Activated CD4-positive, alpha-beta T cell treated with anti-CD3 and anti-CD28 coated beads, Interleukin-2, amount 50 U/mL, for 24 hours (primary cell): ENCODE data around the gene KEL.
A peak's percentile ranks its signal among the peaks of the same experiment; 100 is the strongest.
"Not testable (repeated sequence)": the region's sequence is repeated elsewhere in the genome, so short reads cannot be mapped to it uniquely, and the experiment has no call there.

Source experiments
- DNase-seq, 2 donors: peaks; one replicate each; pipeline ENCODE4 v3.0.0-alpha.2; 2020; ENCODE audit warnings: low read depth in 1 of 2, low spot score in 1 of 2

Gene KEL

GRCh38 chr7:142961973-142962926, at the start of gene KEL:
KEL (minus strand) TSS chr7:142962363; CDS start chr7:142962206, 157 bp downstream.
- DNase-seq: no peak

- peak; percentile 71 to 74 for DNase-seq
These were observed 46.1 kb upstream of the KEL start for GRCh38 chr7:143008007-143008901.

DNA sequence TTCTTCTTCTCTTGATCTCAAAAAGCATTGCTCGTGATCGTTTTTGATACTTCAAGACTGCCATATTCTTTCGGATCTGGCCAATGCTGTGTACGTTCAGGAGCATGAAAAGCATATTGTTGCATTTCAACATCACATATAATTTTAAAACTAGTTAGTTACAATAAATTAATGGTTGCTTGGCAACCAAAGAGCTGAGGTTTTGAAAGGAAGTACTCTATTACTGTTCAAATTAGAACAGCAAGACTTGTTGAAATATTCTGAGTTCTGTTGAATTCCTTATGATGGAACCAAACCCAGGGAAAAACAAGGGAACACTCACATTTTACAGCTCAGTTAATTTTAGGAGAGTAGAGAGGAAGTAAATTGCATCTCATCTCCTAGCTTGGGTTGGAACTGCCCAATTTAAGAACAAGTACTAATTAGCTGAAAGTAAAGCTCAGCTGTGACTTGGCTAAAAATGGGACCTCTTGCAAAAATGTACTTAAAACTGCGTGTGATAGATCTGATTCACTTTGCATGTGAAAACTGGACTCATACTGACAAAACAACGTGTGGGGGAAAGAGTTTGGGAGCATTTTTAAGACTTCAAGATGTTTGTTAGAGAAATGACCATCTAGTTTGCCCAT, 43.6 kb upstream of the KEL start:
- DNase-seq: no peak

- DNase-seq: peak in 1 of 2 donors; percentile 43
These were observed 41.4 kb upstream of the KEL start for GRCh38 chr7:143003393-143004051.

DNA sequence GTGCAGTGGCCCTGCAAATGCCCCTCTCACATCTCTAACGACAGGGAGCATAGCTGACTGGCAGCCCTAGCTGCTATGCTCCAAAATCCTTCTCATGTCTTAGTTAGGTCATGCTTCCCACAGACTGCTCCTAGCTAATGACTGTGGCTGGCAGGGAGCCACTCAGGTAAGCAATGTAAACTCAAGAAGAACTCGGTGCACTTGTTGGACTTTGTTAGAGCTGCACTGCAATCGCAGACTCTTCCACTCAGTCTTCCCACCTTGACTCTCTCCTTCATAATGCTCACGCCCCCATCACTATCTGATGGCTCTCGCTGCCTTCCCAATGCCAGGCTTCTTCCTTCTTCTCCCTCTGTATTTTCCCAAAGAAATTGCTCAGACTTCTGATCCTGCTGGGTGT, 40.7 kb upstream of the KEL start:
- no peak for DNase-seq

GRCh38 chr7:143002106-143002505, 39.9 kb upstream of the KEL start:
- no peak for DNase-seq

- DNase-seq: no peak
These were observed 38.5 kb upstream of the KEL start for GRCh38 chr7:143000648-143001047.

DNA sequence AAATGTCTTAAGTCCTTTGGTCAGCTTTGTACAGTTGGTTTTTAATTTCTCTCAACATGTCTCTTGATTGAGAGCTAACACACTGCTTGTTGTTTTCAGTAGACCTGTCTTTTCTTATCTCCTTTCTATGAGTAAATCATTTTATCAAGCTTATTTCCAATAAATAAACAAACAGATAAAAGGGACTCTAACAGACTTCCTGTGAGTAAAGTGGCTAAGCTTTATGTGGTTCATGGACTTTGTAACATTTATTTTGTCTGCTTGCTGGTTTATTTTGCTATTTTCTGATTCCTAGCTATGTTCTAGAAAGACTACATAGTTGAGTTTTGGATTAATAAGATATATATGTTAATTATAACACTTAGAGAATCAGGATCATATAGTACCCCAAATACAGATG, 37.6 kb upstream of the KEL start:
- DNase-seq: no peak

GRCh38 chr7:142998966-142999365, 36.8 kb upstream of the KEL start:
- DNase-seq: no peak

DNA sequence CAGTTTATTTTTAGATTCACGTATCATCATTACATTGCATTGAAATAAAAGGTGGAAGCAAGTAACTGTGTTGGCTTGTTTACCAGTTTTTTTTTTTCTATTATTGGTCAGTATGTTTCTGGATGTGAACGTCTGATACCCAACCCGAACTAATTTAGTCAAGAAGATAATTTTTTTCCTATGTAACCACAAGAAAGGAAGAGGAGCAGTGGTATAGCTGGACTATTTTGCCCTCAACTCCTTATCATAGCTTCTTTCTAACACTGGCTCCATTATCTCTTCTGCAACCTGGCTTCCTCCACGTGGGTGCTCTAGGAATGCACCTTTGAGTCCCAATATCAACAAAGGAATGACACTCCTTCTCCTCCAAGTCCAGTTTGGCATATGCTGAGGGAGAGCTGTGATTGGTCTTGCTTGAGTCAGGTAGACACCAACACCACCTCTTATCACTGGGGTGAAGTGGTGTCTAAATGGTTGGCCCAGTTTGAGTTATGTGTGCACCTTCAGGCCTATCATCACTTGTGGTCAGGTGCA, 35.4 kb upstream of the KEL start:
- DNase-seq: no peak

DNA sequence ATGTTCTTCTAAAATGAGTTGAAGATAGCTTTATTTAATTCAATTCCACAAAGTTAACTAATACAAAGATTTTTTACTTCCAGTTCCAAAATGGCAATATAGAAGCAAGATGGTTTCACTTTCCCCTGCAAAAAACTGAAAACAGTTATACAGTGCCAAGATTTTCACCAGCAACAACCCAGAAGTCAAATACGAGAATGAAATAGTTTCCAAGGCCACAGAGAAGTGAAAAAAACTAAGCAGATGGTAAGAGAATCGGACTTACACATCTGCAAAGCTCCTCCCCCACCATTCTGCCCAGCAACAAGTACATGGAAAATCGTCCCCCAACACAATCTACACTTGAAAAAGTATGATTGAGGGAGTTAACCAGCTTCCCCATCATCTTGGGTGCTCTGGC, 30.3 kb upstream of the KEL start:
- no peak for DNase-seq

DNA sequence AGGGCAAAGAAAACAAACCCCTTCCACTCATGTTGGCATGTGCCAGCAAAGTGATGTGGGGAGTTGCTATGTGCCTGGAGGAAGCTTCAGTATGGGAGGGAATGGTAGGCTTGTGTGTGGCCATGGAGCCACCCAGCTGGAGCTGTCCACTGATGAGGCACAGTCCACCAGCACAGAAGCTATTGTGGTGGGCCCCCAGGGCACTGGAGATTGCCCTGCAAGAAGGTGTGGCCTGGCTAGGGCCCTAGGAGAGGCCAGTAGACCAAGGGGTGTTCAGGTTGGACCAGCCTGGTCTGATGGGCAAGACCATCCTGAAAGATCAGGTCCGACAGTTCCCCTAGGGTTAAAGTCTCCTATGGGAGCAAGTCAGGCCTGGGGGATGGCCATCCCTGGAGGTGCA, 22.1 kb upstream of the KEL start:
- no peak for DNase-seq

DNA sequence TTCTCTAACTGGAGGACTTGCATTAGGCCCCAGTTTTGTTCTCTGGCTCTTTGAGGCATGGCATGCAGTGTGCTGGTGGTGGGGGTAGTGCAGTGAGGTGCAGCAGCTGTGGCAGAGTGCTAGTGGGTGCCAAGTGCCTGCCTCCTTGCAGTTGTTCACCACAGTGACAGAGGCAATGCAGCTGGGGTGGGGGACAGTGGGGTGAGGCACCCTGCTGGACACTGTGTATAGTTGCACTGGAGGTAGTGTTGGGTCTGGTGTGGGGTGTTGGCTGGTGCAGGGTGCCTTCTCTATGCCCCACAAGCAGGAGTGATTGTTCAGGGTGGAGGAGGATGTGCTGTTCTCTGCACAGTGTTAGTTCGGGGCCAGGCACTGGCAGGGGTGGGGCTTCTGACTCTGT, 21.7 kb upstream of the KEL start:
- no peak for DNase-seq

- DNase-seq: not testable (repeated sequence)
These were observed 16.2 kb upstream of the KEL start for GRCh38 chr7:142978402-142978801.

- DNase-seq: no peak
These were observed 12.5 kb upstream of the KEL start for GRCh38 chr7:142974626-142975025.

- DNase-seq: no peak
These were observed 7.0 kb upstream of the KEL start for GRCh38 chr7:142969183-142969582.

- DNase-seq: no peak
These were observed 6.1 kb upstream of the KEL start for GRCh38 chr7:142968229-142968628.

DNA sequence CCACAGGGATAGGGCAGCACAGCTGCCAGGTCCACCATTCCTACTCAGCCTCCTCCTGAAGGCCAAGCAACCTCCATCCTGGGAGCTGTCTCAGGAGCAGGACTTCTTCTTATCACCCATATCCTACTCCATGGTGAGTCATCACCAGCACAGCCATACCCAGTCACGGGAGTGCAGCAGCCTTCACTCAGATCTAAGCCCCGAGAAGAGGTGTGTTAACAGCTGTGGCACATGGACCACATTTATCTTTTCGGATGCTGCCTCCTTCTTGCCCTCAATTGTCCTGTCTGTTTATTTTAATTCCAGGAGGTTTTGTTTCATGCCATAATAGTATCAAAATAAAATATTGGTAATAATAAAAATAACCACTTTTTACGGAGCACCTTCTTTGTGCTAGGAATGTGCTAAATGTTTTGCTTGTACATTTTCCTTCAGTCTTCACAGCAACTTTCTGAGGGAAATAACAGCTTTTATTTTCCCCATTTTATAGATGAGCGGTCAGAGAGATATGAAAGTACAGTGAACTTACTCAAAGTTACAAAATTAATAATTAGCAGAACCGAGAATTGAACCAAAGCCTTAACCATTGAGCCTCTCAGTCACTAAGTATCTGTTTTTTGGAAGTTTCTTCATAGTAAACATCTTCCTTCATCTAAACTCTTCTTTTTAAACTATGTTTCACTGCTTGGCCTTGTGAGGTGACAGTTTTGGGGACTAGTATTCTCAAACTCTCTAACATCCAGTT, 2.5 kb upstream of the KEL start:
- DNase-seq: no peak

GRCh38 chr7:142963993-142964392, 1.8 kb upstream of the KEL start:
- DNase-seq: no peak

- DNase-seq: no peak
These were observed 828 bp upstream of the KEL start for GRCh38 chr7:142962991-142963390.
